ENCODE data around the gene IGSF3.

GRCh38 chr1:116574581-116575291 lies 92.8 kb downstream of the IGSF3 start:
- TF ChIP-seq CTCF (IDR thresholded peaks at IDR 0.05; ENCODE audit: low read depth, low read length) = peak; percentile 91
- no peak for TF ChIP-seq POLR2A (IDR thresholded peaks at IDR 0.05; ENCODE audit: extremely low read depth, insufficient read length)
